HG03342 (cell line): ENCODE data around the gene LHX2.
"Not testable (repeated sequence)": the region's sequence is repeated elsewhere in the genome, so short reads cannot be mapped to it uniquely, and the experiment has no call there.

Experiments used
- ATAC-seq: cut with Tn5 transposase; IDR thresholded peaks from one replicate; pipeline ENCODE4 v1.9.1; 2021; ENCODE audit warnings: mild to moderate bottlenecking, moderate library complexity; ENCODE audit not compliant: unreplicated experiment

Gene LHX2

DNA sequence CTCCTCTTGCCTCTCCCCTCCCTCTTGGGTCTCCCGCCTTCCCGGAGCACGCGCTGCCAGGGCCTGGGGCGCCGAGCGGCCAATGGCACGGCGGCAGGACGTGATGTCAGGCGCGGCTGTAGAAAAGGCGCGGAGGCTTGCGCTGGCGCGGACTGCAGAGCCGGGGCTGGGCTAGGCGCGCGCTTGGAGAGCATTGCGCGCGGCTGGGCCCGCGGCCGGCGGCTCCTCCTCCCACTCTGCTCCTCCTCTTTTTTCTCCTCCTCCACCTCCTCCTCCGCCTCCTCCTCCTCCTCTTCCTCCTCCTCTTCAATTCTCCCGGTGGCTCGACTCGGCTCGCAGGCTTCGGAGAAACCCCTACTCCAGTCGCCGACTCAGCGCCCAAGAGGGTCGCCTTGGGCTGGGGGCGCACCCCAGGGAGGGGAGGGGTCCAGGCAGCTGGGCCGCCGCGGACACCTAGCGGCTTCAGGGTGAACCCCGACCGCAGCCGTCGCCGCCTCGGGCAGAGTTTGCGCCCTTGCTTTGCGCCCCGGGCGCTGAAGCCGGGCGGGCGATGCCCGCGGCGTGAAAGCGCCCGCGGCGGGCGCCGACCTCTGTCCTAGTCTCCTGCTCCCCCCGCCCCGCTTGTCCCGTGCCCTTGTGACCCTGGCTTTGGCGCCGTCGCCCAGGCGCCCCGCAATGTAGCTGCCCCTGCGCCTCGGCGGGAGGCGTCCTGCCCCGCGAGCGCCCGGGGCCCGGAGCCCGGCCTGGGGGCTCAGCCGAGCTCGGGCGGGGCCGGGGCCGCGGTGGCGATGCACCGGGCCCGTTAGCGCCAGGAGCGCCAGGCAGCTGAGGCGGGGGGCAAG, at the start of gene LHX2:
Gene LHX2, plus strand, starts transcription at position 309 of the 842 bp plus-strand sequence. CDS start 581 bp downstream, outside the sequence.
- ATAC-seq = no peak

GRCh38 chr9:123964761-123965160, 46.8 kb upstream of the LHX2 start:
- no peak for ATAC-seq

GRCh38 chr9:123965801-123966686, 45.5 kb upstream of the LHX2 start:
- ATAC-seq = no peak

DNA sequence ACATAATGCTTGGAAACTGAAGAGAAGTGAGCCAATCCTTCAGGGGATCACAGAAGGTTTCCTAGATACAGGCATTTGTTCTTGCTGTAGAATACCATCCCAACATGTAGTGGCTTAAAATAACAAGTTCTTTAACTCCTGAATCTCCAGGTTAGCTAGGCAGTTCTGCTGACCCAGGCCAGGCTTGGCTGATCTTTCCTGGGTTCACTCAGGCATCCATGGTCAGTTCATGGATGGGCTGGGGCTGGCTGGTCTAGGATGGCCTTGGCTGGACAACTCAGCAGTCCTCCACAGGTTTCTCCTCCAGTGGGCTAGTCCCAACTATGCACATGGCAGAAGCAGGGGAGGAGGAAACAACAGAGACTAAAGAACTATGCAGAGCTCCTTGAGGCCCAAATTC, 44.2 kb upstream of the LHX2 start:
- no peak for ATAC-seq

GRCh38 chr9:123972618-123973017, 39.0 kb upstream of the LHX2 start:
- ATAC-seq = no peak

- no peak for ATAC-seq
Observed at GRCh38 chr9:123973590-123974223, 37.9 kb upstream of the LHX2 start.

- ATAC-seq = no peak
Observed at GRCh38 chr9:123974471-123974870, 37.1 kb upstream of the LHX2 start.

DNA sequence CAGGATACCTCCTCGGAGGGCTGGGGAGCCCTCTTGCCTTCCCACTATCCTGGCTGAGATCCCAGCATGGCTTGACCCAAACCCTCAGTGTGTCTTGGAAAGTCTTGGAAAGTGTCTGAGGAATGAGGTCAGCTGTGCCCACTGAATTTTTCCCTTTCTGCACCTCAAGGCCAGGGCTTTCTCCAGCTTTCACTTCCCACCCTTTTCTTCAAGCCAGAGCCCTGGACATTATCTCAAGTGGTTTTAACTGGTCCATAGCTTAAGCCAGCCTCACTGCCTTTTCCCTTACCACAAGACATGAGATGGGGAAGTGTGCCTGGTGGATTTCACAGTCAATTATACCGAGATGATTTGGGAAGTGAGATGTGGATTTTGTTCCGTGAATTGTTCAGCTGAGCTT, 35.7 kb upstream of the LHX2 start:
- no peak for ATAC-seq

GRCh38 chr9:123976579-123976978, 35.0 kb upstream of the LHX2 start:
- not testable (repeated sequence) for ATAC-seq

- no peak for ATAC-seq
Observed at GRCh38 chr9:123978981-123979380, 32.6 kb upstream of the LHX2 start.

GRCh38 chr9:123982535-123982934, 29.0 kb upstream of the LHX2 start:
- ATAC-seq = no peak

GRCh38 chr9:123983047-123983446, 28.5 kb upstream of the LHX2 start:
- no peak for ATAC-seq

DNA sequence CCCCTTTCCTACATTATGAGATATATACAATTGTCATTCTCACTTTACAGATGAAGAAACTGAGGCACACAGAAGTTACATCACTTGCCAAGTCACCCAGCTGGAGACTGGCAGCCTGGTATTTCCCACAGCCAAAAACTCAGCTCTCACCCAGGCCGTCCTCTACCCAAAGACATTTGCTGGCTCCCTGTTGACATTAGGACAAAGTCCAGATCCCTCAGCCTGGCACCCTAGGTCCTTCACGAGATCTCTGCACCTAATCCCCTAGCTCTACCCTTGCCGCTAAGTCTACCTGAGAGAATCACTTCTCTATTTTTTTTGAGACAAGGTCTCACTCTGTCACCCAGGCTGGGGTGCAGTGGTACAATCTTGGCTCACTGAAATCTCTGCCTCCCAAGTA, 26.8 kb upstream of the LHX2 start:
- ATAC-seq = no peak

GRCh38 chr9:123985869-123986268, 25.7 kb upstream of the LHX2 start:
- no peak for ATAC-seq

DNA sequence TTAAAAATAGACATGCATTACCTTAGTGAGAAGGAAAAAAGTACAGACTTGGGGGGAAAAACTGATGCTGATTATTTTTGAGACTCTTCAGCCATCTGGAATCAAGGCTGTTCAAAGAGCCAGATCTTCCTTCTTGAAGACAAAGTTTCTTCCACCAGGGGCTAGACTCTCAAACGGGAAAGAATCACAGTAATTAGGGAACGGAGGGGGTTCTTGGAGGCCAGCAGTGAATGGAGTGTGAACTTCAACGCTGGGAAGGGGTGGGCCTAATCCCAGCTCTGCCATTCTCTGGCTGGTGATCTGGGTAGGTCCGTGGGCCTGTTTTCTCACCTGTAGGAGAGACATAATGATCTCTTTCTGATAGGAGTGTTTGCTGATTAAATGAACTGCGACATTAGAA, 21.1 kb upstream of the LHX2 start:
- ATAC-seq = no peak

GRCh38 chr9:123992679-123993078, 18.9 kb upstream of the LHX2 start:
- ATAC-seq = not testable (repeated sequence)

- ATAC-seq = no peak
Observed at GRCh38 chr9:123996731-123997421, 14.7 kb upstream of the LHX2 start.

- ATAC-seq = no peak
Observed at GRCh38 chr9:123997665-123998277, 13.8 kb upstream of the LHX2 start.

GRCh38 chr9:123998278-123998925, 13.2 kb upstream of the LHX2 start:
- no peak for ATAC-seq
